ENCODE results near the gene TBC1D25. TPM values are rescaled to one million over a fixed set of nuclear protein-coding genes. Genes with fewer than 3 reads are reported as not detected.

TBC1D25 gene
- total RNA-seq, 2 experiments from 2014 or later = 22.5 to 22.6 TPM

DNA sequence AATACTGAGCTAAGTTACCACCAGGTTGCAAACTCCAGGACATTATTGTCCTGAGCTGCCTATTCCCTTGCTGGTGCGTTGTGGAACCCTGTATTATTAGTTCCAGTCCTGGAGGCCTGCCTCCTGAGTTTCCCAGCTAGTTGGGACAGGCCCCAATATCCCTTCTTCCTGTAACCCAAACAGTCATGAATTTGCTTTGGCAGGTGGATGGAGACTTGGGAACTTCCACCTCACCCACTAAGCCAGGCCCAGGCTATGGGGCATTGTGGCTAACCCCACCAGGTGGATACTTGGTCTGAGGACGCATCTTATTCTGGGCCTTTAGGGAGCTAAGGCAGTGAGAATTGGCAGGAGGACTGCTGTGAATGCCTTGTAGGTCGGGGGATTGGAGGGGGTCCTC, 39.7 kb downstream of the TBC1D25 start:
- Mint-ChIP-seq H3K27ac (no peak overlapping the region), H3K9me3 (no peaks in the 10 kb centered on the region), H3K4me3 (no peak overlapping the region), H3K4me1 (peaks cover 6% of the 10 kb centered on the region), H3K27me3 (no peaks in the 10 kb centered on the region), H3K36me3 (peaks cover 20% of the 10 kb centered on the region)
- ATAC-seq (ENCODE audit: low read depth) (no peak), DNase-seq (no peak)
- POLR2A ChIA-PET = no interaction called here

DNA sequence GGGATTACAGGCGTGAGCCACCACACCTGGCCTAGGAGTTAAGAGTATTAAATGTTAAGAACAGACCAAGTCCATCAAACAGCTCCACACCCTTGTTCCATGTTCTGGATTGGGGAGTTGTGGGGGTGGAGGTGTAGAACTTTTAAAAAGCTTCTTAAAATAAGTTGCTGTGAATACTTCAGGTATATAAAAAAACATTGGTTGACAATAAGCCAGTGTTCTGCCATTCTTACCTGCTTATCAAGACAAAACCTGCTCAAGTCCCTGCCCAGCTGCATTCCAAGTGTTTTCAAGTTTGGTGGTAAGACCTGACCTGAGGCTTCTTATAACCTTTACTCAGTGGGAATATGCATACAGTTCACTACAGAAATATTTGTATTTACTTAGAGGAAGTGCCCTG, 41.1 kb downstream of the TBC1D25 start:
- Mint-ChIP-seq H3K4me3 (no peak overlapping the region), H3K27me3 (no peaks in the 10 kb centered on the region), H3K9me3 (no peaks in the 10 kb centered on the region), H3K4me1 (peaks cover 6% of the 10 kb centered on the region), H3K27ac (no peak overlapping the region), H3K36me3 (peaks cover 12% of the 10 kb centered on the region)
- ATAC-seq (ENCODE audit: low read depth) = no peak
- DNase-seq = no peak
- POLR2A ChIA-PET = no interaction called here

DNA sequence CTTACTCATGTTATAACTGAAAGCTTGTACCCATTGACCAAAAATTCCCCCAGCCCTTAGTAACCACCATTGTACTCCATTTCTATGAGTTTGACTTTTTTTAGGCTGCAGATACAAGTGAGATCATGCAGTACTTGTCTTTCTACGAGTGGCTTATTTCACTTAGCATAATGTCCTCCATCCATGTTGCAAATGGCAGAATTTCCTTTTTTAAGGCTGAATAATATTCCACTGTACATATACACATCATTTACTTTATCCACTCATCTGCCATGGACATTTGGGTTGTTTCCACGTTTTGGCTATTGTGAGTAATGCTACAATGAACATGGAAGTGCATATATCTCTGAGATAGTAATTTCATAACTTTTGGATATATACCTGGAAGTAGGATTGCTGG, 45.2 kb downstream of the TBC1D25 start:
- Mint-ChIP-seq H3K4me1 (peaks cover 3% of the 10 kb centered on the region), H3K27ac (no peak overlapping the region), H3K9me3 (no peaks in the 10 kb centered on the region), H3K4me3 (no peak overlapping the region), H3K27me3 (no peaks in the 10 kb centered on the region), H3K36me3 (peaks cover under 1% of the 10 kb centered on the region)
- ATAC-seq (ENCODE audit: low read depth) = no peak
- POLR2A ChIA-PET = no interaction called here
- no peak for DNase-seq

- no peak for DNase-seq
- ATAC-seq (ENCODE audit: low read depth) = no peak
- Mint-ChIP-seq H3K27ac (no peak overlapping the region), H3K9me3 (no peaks in the 10 kb centered on the region), H3K4me1 (peaks cover 2% of the 10 kb centered on the region), H3K36me3 (no peaks in the 10 kb centered on the region), H3K4me3 (no peak overlapping the region), H3K27me3 (no peaks in the 10 kb centered on the region)
- POLR2A ChIA-PET = interaction anchor here (0.6 kb wide), 1 partner anchor 26 kb away, joined by 3 read pairs; no protein-coding TSS in a partner anchor
These were observed 50.1 kb downstream of the TBC1D25 start for GRCh38 chrX:48589482-48590162.

- ATAC-seq (ENCODE audit: low read depth) (no peak), DNase-seq (no peak)
- Mint-ChIP-seq H3K9me3 (no peaks in the 10 kb centered on the region), H3K27ac (no peak overlapping the region), H3K4me1 (peaks cover 2% of the 10 kb centered on the region), H3K4me3 (no peak overlapping the region), H3K27me3 (no peaks in the 10 kb centered on the region), H3K36me3 (no peaks in the 10 kb centered on the region)
- POLR2A ChIA-PET = interaction anchor here (1.0 kb wide), 1 partner anchor 16 kb away, joined by 4 read pairs; the partner anchor contains the start of gene RBM3
These were observed 50.9 kb downstream of the TBC1D25 start for GRCh38 chrX:48590203-48591103.

- Mint-ChIP-seq H3K27me3 (no peaks in the 10 kb centered on the region), H3K9me3 (no peaks in the 10 kb centered on the region), H3K36me3 (no peaks in the 10 kb centered on the region), H3K27ac (no peak overlapping the region), H3K4me1 (peaks cover 2% of the 10 kb centered on the region), H3K4me3 (no peak overlapping the region)
- ATAC-seq (ENCODE audit: low read depth) = no peak
- POLR2A ChIA-PET = interaction anchor here (0.5 to 1.0 kb wide), 2 partner anchors 9 to 17 kb away, joined by 3 to 4 read pairs; partner anchors contain the start of gene RBM3
- DNase-seq = no peak
These were observed 51.8 kb downstream of the TBC1D25 start for GRCh38 chrX:48591255-48591791.

DNA sequence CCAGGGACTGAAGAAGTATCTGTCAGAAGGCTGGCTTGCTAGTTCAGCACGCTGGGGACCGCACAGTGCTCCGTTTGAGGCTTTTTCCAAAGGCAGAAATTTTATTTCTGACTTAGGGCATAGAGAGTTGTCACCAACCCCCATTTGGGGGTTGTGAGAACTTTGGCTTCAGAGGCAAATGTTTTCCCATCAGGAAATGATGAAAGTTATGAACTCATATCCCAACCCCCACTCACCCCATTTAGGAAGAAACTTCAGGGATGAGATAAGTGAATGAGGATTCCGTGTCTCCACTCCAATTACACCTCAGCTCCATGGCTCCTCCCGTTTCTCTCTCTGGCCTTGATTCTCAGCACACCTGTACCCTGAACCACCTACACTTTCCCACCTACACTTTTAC, 53.5 kb downstream of the TBC1D25 start:
- ATAC-seq (ENCODE audit: low read depth) = no peak
- Mint-ChIP-seq H3K27me3 (no peaks in the 10 kb centered on the region), H3K4me1 (peaks cover 6% of the 10 kb centered on the region), H3K36me3 (no peaks in the 10 kb centered on the region), H3K4me3 (no peak overlapping the region), H3K27ac (no peak overlapping the region), H3K9me3 (no peaks in the 10 kb centered on the region)
- POLR2A ChIA-PET = no interaction called here
- DNase-seq = no peak

DNA sequence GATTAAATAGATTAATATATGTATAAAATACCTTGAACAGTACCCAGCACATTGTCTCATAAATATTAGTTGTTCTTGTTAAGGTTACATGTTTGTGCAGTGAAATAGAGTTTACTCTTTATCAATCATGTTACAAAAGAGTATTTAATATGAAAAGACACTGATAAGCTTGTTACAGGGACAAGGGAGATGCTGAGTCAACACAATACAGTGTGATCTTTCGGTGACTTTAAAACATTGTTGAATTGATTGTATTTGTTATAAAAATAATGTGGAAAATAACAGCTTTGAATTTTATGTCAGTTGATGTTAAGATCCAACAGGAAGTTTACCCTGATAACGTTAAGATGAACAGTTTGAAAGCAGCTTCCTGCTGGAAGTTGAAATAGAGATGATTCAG, 56.4 kb downstream of the TBC1D25 start:
- POLR2A ChIA-PET = interaction anchor here (1.0 kb wide), 1 partner anchor 22 kb away, joined by 3 read pairs; the partner anchor contains the start of gene RBM3
- peaks cover 7% of the 10 kb centered on the region for H3K4me1 Mint-ChIP-seq
- DNase-seq = no peak
- no peak overlapping the region for H3K4me3 Mint-ChIP-seq
- no peaks in the 10 kb centered on the region for H3K9me3 Mint-ChIP-seq
- no peaks in the 10 kb centered on the region for H3K27me3 Mint-ChIP-seq
- no peaks in the 10 kb centered on the region for H3K36me3 Mint-ChIP-seq
- no peak overlapping the region for H3K27ac Mint-ChIP-seq
- no peak for ATAC-seq (ENCODE audit: low read depth)

DNA sequence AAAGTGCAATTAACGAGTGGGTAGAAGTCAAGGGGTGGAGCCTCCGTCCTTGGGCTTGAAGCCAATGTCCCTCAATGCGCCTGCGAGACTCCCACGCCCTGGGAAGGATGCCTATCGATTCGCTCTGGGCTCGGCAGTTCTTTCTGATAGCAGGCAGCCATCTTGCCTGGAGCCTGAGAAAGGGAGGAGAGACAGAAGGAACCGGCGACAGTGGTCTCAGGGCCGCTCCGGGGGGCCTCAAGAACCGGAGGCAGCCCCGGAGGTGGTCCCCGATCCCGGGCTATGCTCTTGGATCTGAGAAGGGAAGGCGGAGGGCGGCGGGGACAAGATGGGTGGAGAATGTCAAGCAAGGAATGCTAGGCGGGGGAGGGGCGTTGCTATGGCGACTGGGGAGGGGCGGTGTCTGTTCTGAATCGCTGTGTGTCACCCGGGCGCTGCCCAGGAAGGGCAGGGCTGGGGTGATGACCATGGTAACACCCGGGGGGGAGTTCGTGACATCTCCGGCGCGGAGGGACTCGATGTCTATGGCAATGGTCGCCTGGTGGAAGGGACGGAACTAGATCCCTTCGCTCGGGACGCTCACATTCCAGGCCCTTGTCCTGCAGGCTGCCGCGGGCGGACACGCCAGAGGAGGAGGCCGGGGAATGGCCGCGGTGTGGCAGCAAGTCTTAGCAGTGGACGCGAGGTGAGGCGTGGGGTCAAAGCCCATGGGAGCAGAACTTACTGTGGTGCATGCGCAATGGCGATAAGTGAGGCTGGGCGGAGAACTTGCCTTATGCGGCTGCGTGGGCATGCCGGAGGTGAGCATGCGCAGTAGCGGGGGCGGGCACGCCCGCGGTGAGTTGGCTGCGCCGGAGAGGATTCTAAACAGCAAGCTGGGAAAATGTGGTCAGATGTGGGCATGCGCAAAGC, 58.1 kb downstream of the TBC1D25 start, which contains the start of gene WDR13:
Gene WDR13, plus strand, starts transcription at position 140 of the 912 bp plus-strand sequence. Its CDS starts 505 bp downstream, at position 645.
- Mint-ChIP-seq H3K4me3 (peak within 1 kb of the TSS; percentile 98), H3K9me3 (no peaks in the 10 kb centered on the region), H3K36me3 (no peaks in the 10 kb centered on the region), H3K4me1 (peaks cover 7% of the 10 kb centered on the region), H3K27ac (peak within 1 kb of the TSS; percentile 99), H3K27me3 (no peaks in the 10 kb centered on the region)
- ATAC-seq (ENCODE audit: low read depth) = peak; percentile 88
- POLR2A ChIA-PET = interaction anchor here (0.7 to 1.6 kb wide), 4 partner anchors 24 to 204 kb away, joined by 3 to 11 read pairs (median 4); partner anchors contain the start of genes HDAC6 and RBM3
- DNase-seq = peak; percentile 89

DNA sequence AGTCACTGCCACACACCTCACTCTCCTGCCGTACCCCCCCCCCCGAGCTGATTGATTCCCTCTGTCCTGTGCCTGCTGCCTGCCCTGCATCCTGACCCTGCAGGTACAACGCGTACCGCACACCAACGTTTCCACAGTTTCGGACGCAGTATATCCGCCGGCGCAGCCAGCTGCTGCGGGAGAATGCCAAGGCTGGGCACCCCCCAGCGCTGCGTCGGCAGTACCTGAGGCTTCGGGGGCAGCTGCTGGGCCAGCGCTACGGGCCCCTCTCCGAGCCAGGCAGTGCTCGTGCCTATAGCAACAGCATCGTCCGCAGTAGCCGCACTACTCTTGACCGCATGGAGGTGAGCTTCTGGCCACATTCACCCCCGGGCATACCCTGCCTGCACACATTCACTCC, 59.1 kb downstream of the TBC1D25 start:
- H3K9me3 Mint-ChIP-seq = no peaks in the 10 kb centered on the region
- POLR2A ChIA-PET = interaction anchor here (1.0 to 1.6 kb wide), 3 partner anchors 25 to 203 kb away, joined by 4 to 11 read pairs (median 5); partner anchors contain the start of genes HDAC6 and RBM3
- no peaks in the 10 kb centered on the region for H3K36me3 Mint-ChIP-seq
- H3K27me3 Mint-ChIP-seq = no peaks in the 10 kb centered on the region
- H3K27ac Mint-ChIP-seq = peak overlapping the region; percentile 99
- peaks cover 7% of the 10 kb centered on the region for H3K4me1 Mint-ChIP-seq
- DNase-seq = no peak
- no peak for ATAC-seq (ENCODE audit: low read depth)
- peak overlapping the region; percentile 98 for H3K4me3 Mint-ChIP-seq

DNA sequence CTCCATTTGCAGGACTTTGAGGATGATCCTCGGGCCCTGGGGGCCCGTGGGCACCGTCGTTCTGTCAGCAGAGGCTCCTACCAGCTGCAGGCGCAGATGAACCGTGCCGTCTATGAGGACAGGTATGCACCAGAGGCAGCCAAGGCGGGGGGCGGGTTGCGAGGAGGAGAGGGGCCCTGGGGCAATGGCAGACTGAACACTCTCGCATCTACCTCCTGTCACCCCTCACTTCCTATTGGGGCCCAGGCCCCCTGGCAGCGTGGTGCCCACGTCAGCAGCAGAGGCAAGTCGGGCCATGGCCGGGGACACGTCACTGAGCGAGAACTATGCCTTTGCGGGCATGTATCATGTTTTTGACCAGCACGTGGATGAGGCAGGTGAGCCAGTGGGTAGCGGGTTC, 59.8 kb downstream of the TBC1D25 start:
- ATAC-seq (ENCODE audit: low read depth) = no peak
- Mint-ChIP-seq H3K36me3 (no peaks in the 10 kb centered on the region), H3K4me3 (no peak overlapping the region), H3K9me3 (no peaks in the 10 kb centered on the region), H3K27me3 (no peaks in the 10 kb centered on the region), H3K4me1 (peaks cover 7% of the 10 kb centered on the region), H3K27ac (no peak overlapping the region)
- no peak for DNase-seq
- POLR2A ChIA-PET = no interaction called here

DNA sequence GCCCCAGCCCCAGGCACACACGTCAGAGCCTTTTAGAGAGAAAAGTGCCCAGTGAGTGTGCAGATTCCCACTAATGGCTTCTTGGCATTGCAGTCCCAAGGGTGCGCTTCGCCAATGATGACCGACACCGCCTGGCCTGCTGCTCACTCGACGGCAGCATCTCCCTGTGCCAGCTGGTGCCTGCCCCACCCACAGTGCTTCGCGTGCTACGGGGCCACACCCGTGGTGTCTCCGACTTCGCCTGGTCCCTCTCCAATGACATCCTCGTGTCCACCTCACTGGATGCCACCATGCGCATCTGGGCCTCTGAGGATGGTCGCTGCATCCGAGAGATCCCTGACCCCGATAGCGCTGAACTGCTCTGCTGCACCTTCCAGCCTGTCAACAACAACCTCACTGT, 60.7 kb downstream of the TBC1D25 start:
- DNase-seq (no peak), ATAC-seq (ENCODE audit: low read depth) (no peak)
- Mint-ChIP-seq H3K27ac (no peak overlapping the region), H3K4me3 (no peak overlapping the region), H3K4me1 (peaks cover 7% of the 10 kb centered on the region), H3K27me3 (no peaks in the 10 kb centered on the region), H3K36me3 (no peaks in the 10 kb centered on the region), H3K9me3 (no peaks in the 10 kb centered on the region)
- POLR2A ChIA-PET = no interaction called here
